Transverse colon (tissue), 4 donors: Measurements from ENCODE around the gene NFKBIE.

Experiments
- CTCF ChIP-seq, 5 experiments: fragments of 200-600 bp in 3 of 5; fragments of 450-650 bp in 2 of 5; sonication (generic) in 3 of 5; IDR thresholded peaks; 1 replicate in 2 of 5; 2 replicates in 3 of 5; pipeline ENCODE4 v1.5.1; 2016 to 2017; ENCODE audit warnings: antibody characterized with exemption in 5 of 5, inconsistent platforms in 3 of 5, mild to moderate bottlenecking in 2 of 5, moderate library complexity in 1 of 5
- EP300 ChIP-seq: sonication (generic); formaldehyde crosslinking; IDR thresholded peaks from one replicate; pipeline ENCODE4 v1.6.1; 2017; ENCODE audit warnings: antibody characterized with exemption, low read depth
- POLR2A ChIP-seq: fragments of 450-650 bp; IDR thresholded peaks from one replicate; pipeline ENCODE4 v1.6.1; 2016; ENCODE audit warnings: antibody characterized with exemption, mild to moderate bottlenecking, moderate library complexity
- POLR2AphosphoS5 ChIP-seq, 3 donors: sonication (generic); formaldehyde crosslinking; IDR thresholded peaks; one replicate each; pipeline ENCODE4 v1.6.1; 2016; ENCODE audit warnings: antibody characterized with exemption in 3 of 3

- TF ChIP-seq CTCF (IDR thresholded peaks at IDR 0.05): no peak
- TF ChIP-seq POLR2A: no peak
- no peak for TF ChIP-seq POLR2AphosphoS5 (IDR thresholded peaks at IDR 0.05)
- no peak for TF ChIP-seq EP300
These were observed 32.4 kb downstream of the NFKBIE start for GRCh38 chr6:44232676-44233566.
